Endothelial cell of umbilical vein (primary cell): ENCODE results near the gene ITPR1. TPM values are rescaled to one million over a fixed set of nuclear protein-coding genes. Genes with fewer than 3 reads are reported as not detected.

Source experiments
- BruUV-seq: library from RNA; stranded (reverse); fragments of 400-500 nt; replicated peaks from 2 replicates; lab custom pipeline; 2021; lab: Mats Ljungman, UMichigan
- CTCF ChIA-PET: fragments of 300-600, 350-600 bp; sonication (Branson Sonifier 250); formaldehyde crosslinking; loops from one replicate; lab custom pipeline; 2021; ENCODE audit warnings: antibody characterized with exemption, inconsistent platforms; lab: Charles Lee
- POLR2A ChIA-PET: fragments of 300-600, 350-600 bp; sonication (Branson Sonifier 250); formaldehyde crosslinking; loops from one replicate; lab custom pipeline; 2021; ENCODE audit warnings: antibody characterized with exemption, inconsistent platforms; lab: Charles Lee
- DNase-seq: peaks from one replicate; pipeline ENCODE4 v3.0.0-alpha.2; 2011; ENCODE audit warnings: low read depth, low spot score
- FAIRE-seq: peaks from 2 replicates; lab custom pipeline; 2011; peaks lifted over from hg19 to GRCh38; lab: Jason Lieb, UNC
- H2AFZ ChIP-seq: 2 replicates; pipeline ENCODE4 v1.6.0; 2012; ENCODE audit warnings: low read depth, low read length, control low read depth, inconsistent platforms
- H3K27ac ChIP-seq: 2 replicates; pipeline ENCODE4 v1.5.1; 2011; ENCODE audit warnings: low read depth, mild to moderate bottlenecking, control low read depth, low read length, moderate library complexity; ENCODE audit not compliant: insufficient read depth
- H3K27me3 ChIP-seq, 2 experiments: 2 replicates each; pipeline versions ENCODE4 v1.6.0 to v1.6.1; 2011; ENCODE audit warnings: low read length in 2 of 2, mixed read lengths in 1 of 2; ENCODE audit not compliant: control insufficient read depth in 2 of 2, insufficient read depth in 2 of 2
- H3K36me3 ChIP-seq, 2 experiments: 2 replicates in 1 of 2; 3 replicates in 1 of 2; pipeline ENCODE4 v1.5.1; 2011; ENCODE audit warnings: low read length in 2 of 2, mild to moderate bottlenecking in 1 of 2, moderate library complexity in 1 of 2; ENCODE audit not compliant: control insufficient read depth in 2 of 2, insufficient read depth in 2 of 2; ENCODE audit errors: extremely low read depth in 1 of 2
- H3K4me1 ChIP-seq: 3 replicates; pipeline ENCODE4 v1.5.1; 2011; ENCODE audit warnings: mild to moderate bottlenecking, low read length; ENCODE audit not compliant: control insufficient read depth, insufficient read depth; ENCODE audit errors: extremely low read depth
- H3K4me2 ChIP-seq: 2 replicates; pipeline ENCODE4 v1.6.1; 2011; ENCODE audit warnings: low read length, control low read depth, mixed read lengths; ENCODE audit not compliant: insufficient read depth
- H3K4me3 ChIP-seq, 3 experiments: fragments of 200-600 bp in 1 of 3; sonication (generic), shearing (Covaris generic) in 1 of 3; replicated peaks in 1 of 3; 2 replicates each; pipeline ENCODE4 v1.5.1; 2011 to 2016; ENCODE audit warnings: control low read depth in 3 of 3, low read length in 3 of 3, mild to moderate bottlenecking in 2 of 3, inconsistent platforms in 1 of 3, low read depth in 1 of 3, moderate library complexity in 1 of 3; ENCODE audit not compliant: insufficient read depth in 1 of 3
- H3K79me2 ChIP-seq: 2 replicates; pipeline ENCODE4 v1.6.0; 2012; ENCODE audit warnings: low read length, inconsistent platforms; ENCODE audit not compliant: control insufficient read depth, insufficient read depth
- H3K9ac ChIP-seq: replicated peaks from 2 replicates; pipeline ENCODE3; 2011; ENCODE audit warnings: low read length, control low read depth; ENCODE audit not compliant: insufficient read depth; ENCODE audit errors: extremely low read depth
- H3K9me1 ChIP-seq: replicated peaks from 3 replicates; pipeline ENCODE4 v1.6.0; 2011; ENCODE audit warnings: mild to moderate bottlenecking, low read length; ENCODE audit not compliant: control insufficient read depth, insufficient read depth; ENCODE audit errors: extremely low read depth
- H3K9me3 ChIP-seq: replicated peaks from 2 replicates; pipeline ENCODE4 v1.5.1; 2012; ENCODE audit warnings: low read length, inconsistent platforms; ENCODE audit not compliant: control insufficient read depth, insufficient read depth
- H4K20me1 ChIP-seq: replicated peaks from 2 replicates; pipeline ENCODE3; 2011; ENCODE audit warnings: mild to moderate bottlenecking, low read length; ENCODE audit not compliant: control insufficient read depth, insufficient read depth; ENCODE audit errors: extremely low read depth
- CTCF ChIP-seq, 2 donors: IDR thresholded peaks; 1 replicate in 1 of 2; 2 replicates in 1 of 2; pipeline ENCODE4 v1.5.1; 2011; ENCODE audit warnings: low read length in 2 of 2, mild to moderate bottlenecking in 2 of 2, moderate library complexity in 2 of 2, control low read depth in 1 of 2, inconsistent platforms in 1 of 2, low read depth in 1 of 2; ENCODE audit not compliant: insufficient read depth in 1 of 2; ENCODE audit errors: extremely low read depth in 1 of 2
- EZH2 ChIP-seq: IDR thresholded peaks from 2 replicates; pipeline ENCODE4 v1.6.1; 2012; ENCODE audit warnings: borderline replicate concordance, low read depth, mild to moderate bottlenecking, moderate library complexity, low read length, inconsistent platforms; ENCODE audit not compliant: severe bottlenecking
- FOS ChIP-seq: IDR thresholded peaks from 2 replicates; pipeline ENCODE4 v1.6.1; 2011; ENCODE audit warnings: mild to moderate bottlenecking, low read length, moderate library complexity, borderline replicate concordance; ENCODE audit not compliant: insufficient read depth
- GATA2 ChIP-seq: IDR thresholded peaks from 2 replicates; pipeline ENCODE4 v1.7.0; 2011; ENCODE audit warnings: low read depth, mild to moderate bottlenecking, moderate library complexity, mixed read lengths, low read length; ENCODE audit not compliant: insufficient read length, insufficient read depth
- JUN ChIP-seq: IDR thresholded peaks from 2 replicates; pipeline ENCODE4 v1.6.1; 2011; ENCODE audit warnings: borderline replicate concordance, low read depth; ENCODE audit not compliant: insufficient read length, insufficient read depth
- MYC ChIP-seq: IDR thresholded peaks from one replicate; pipeline ENCODE4 v1.6.1; 2011; ENCODE audit warnings: mild to moderate bottlenecking, low read depth, low read length
- POLR2A ChIP-seq: IDR thresholded peaks from 2 replicates; pipeline ENCODE4 v1.6.1; 2012; ENCODE audit warnings: low read depth, mild to moderate bottlenecking, control low read depth, low read length
- POLR2AphosphoS5 ChIP-seq: IDR thresholded peaks from 2 replicates; pipeline ENCODE4 v1.6.1; 2012; ENCODE audit warnings: low read depth, mild to moderate bottlenecking, control low read depth, low read length, moderate library complexity; ENCODE audit not compliant: insufficient read depth
- dilution Hi-C: fragments of 300-500 bp; cut with MboI; formaldehyde crosslinking; loops from one replicate; pipeline ENCODE4 v1.15.0; 2019; ENCODE audit warnings: low sequenced_read_pairs; ENCODE audit not compliant: extremely low pct_ligation_motif_present
- intact Hi-C: fragments of 100-400 bp; cut with micrococcal nuclease; formaldehyde crosslinking; loops from one replicate; pipeline ENCODE4 v1.10.0; 2022
- polyA plus RNA-seq, 4 experiments: library from polyadenylated mRNA; depleted of rRNA in 3 of 4; stranded (reverse) in 3 of 4; unstranded in 1 of 4; fragments of >200 nt; gene quantifications; 2 replicates each; pipeline versions ENCODE4 v1.2.1 to v1.2.3, GENCODE V29; 2011 to 2012; ENCODE audit warnings: missing spikeins in 1 of 4
- total RNA-seq: library from RNA; stranded (reverse); gene quantifications from 2 replicates; pipeline ENCODE4 v1.2.3, GENCODE V29; 2021
- TF ChIP-seq, protein P1 (sequence below): IDR thresholded peaks from 2 replicates; pipeline ENCODE4 v1.6.1; 2011; ENCODE audit not compliant: insufficient read depth, insufficient read length

Gene ITPR1
- total and polyA plus RNA-seq, 2 donors (not counting 3 experiments of a cell fraction or from before 2014, with no cell fraction given), result 5.1 to 16.1 TPM

GRCh38 chr3:4724051-4724629, 231.0 kb downstream of the ITPR1 start:
- no peaks in the 10 kb centered on the region for H4K20me1 ChIP-seq
- H3K36me3 ChIP-seq, result no peaks in the 10 kb centered on the region
- dilution Hi-C loops (no loop called here), intact Hi-C loops (no loop called here)
- no peaks in the 10 kb centered on the region for H3K79me2 ChIP-seq
- no peak overlapping the region for H2AFZ ChIP-seq
- no peak overlapping the region for H3K4me2 ChIP-seq
- no peaks in the 10 kb centered on the region for H3K9me1 ChIP-seq
- no peak for FAIRE-seq
- no peak overlapping the region for H3K4me3 ChIP-seq
- no peak overlapping the region for H3K27ac ChIP-seq
- no peaks in the 10 kb centered on the region for H3K27me3 ChIP-seq
- H3K9ac ChIP-seq, result no peak overlapping the region
- no TSS peak for BruUV-seq
- CTCF ChIA-PET, result interaction anchor here (8.5 kb wide), 1 partner anchor 335 kb away, joined by 98 read pairs; no protein-coding TSS in a partner anchor
- H3K9me3 ChIP-seq, result no peaks in the 10 kb centered on the region
- no peak for DNase-seq
- POLR2A ChIA-PET, result no interaction called here
- TF ChIP-seq GATA2 (no peak), EZH2 (no peak), POLR2AphosphoS5 (no peak), FOS (no peak), JUN (no peak), POLR2A (no peak), CTCF (IDR thresholded peaks at IDR 0.05; ENCODE audit: extremely low read depth in 1 of 2, insufficient read depth in 1 of 2, low read depth in 1 of 2, low read length in 2 of 2) (no peak), MYC (no peak)
- TF ChIP-seq, protein P1, sequence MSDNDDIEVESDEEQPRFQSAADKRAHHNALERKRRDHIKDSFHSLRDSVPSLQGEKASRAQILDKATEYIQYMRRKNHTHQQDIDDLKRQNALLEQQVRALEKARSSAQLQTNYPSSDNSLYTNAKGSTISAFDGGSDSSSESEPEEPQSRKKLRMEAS, result no peak
- no peaks in the 10 kb centered on the region for H3K4me1 ChIP-seq
